ENCODE results near the gene AFP. TPM values are rescaled to one million over a fixed set of nuclear protein-coding genes. Genes with fewer than 3 reads are reported as not detected.

The AFP gene
- total and polyA plus RNA-seq, 2 of the 13 experiments (the other 11 are each of a cell fraction or from before 2014, with no cell fraction given): 9,434 to 13,105 TPM

DNA sequence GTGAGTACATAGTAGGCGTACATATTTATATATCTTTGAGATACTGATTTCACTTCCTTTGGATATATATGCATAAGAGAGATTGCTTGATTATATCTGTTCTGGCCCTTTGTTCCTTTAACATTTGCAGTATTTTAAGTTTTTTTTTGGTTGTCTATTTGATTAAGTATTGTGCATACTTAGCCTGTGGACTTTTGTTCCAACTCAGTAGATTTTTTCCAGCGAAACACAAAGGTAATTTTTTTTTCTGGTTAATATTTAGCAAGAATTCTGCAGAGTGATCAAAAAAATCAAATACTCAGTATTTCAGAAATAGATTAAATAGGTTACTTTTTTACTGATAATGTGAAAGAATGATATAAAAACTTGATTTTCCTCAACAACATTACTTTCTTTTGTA, 45.3 kb downstream of the AFP start, which contains the start of gene AFM (continued):
- TF ChIP-seq, protein P1, sequence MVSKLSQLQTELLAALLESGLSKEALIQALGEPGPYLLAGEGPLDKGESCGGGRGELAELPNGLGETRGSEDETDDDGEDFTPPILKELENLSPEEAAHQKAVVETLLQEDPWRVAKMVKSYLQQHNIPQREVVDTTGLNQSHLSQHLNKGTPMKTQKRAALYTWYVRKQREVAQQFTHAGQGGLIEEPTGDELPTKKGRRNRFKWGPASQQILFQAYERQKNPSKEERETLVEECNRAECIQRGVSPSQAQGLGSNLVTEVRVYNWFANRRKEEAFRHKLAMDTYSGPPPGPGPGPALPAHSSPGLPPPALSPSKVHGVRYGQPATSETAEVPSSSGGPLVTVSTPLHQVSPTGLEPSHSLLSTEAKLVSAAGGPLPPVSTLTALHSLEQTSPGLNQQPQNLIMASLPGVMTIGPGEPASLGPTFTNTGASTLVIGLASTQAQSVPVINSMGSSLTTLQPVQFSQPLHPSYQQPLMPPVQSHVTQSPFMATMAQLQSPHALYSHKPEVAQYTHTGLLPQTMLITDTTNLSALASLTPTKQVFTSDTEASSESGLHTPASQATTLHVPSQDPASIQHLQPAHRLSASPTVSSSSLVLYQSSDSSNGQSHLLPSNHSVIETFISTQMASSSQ (IDR thresholded peaks at IDR 0.05; ENCODE audit: low read depth): peak; percentile 89
- TF ChIP-seq, protein P1 (CRISPR knock-in tag; IDR thresholded peaks at IDR 0.05; ENCODE audit: borderline replicate concordance): peak; percentile 43; the same call in 1 of the 2 replicates
- TF ChIP-seq NCOA2 (CRISPR knock-in tag; IDR thresholded peaks at IDR 0.05): peak; percentile 29; the same call in 1 of the 2 replicates
- TF ChIP-seq EP300 (IDR thresholded peaks at IDR 0.05; ENCODE audit: low read depth in 2 of 2, low read length in 2 of 2): peak in 1 of 2 experiments; percentile 55; a peak in 1 of 4 replicates
- no peak for TF ChIP-seq EP300 (CRISPR knock-in tag; IDR thresholded peaks at IDR 0.05; ENCODE audit: borderline replicate concordance)
- peak; percentile 36 to 38; a peak in 3 of 4 replicates for TF ChIP-seq MAFK (conservative IDR thresholded peaks at IDR 0.05 in 1 of 2, IDR thresholded peaks at IDR 0.05 in 1 of 2; ENCODE audit: low read length in 2 of 2)

DNA sequence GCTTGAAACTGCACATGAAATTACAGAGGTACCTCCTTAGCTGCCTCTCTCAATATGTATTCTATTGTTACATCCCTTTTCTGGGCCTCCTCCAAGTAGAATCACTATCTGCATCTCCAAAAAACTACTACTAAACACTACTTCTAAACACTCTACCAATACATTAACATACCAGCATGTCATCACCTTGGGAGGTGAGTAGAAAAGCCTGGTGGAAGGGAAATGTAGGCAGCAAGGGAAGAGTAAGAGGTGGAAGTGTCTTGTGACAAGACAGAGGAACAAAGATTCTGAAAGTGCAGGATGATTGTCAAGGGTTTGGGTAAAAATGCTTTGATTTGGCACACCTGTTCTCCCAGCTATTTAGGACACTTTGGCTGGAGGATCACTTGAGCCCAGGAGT, 49.1 kb downstream of the AFP start:
- DNase-seq (ENCODE audit: low spot score) (no peak), ATAC-seq (no peak), FAIRE-seq (no peak)
- intact Hi-C loops (cut with micrococcal nuclease; ENCODE audit: unreplicated experiment) (loop anchor here (10.0 kb wide), 1 partner anchor 50 kb away; no protein-coding TSS in a partner anchor), in situ Hi-C loops (cut with HindIII; ENCODE audit: extremely low pct_ligation_motif_present, low pct_unique_long_range_greater_than_20kb) (no loop called here)
- Histone ChIP-seq H4K20me1 (ENCODE audit: insufficient read depth, low read length) (no peaks in the 10 kb centered on the region), H3K4me2 (ENCODE audit: low read depth, low read length) (no peak overlapping the region), H3K9ac (ENCODE audit: insufficient read depth, low read depth, low read length) (no peak overlapping the region), H3K4me3 (replicated peaks in 1 of 3; ENCODE audit: insufficient read depth in 1 of 3, low read depth in 2 of 3, low read length in 3 of 3) (no peak overlapping the region), H3K36me3 (replicated peaks in 1 of 2; ENCODE audit: control insufficient read depth in 1 of 2, insufficient read depth in 2 of 2, low read length in 2 of 2) (no peaks in the 10 kb centered on the region), H3K9me3 (ENCODE audit: low read length) (no peaks in the 10 kb centered on the region), H2AFZ (ENCODE audit: low read length) (no peak overlapping the region), H3K27me3 (ENCODE audit: control insufficient read depth in 1 of 2, insufficient read depth in 2 of 2, low read length in 2 of 2) (no peaks in the 10 kb centered on the region), H3K4me1 (ENCODE audit: insufficient read depth, low read length) (peaks cover 37% of the 10 kb centered on the region), H3K79me2 (ENCODE audit: insufficient read depth, low read length) (no peaks in the 10 kb centered on the region), H3K27ac (ENCODE audit: extremely low read length, insufficient read depth, low read length) (no peak overlapping the region)
- TF ChIP-seq, protein P2, sequence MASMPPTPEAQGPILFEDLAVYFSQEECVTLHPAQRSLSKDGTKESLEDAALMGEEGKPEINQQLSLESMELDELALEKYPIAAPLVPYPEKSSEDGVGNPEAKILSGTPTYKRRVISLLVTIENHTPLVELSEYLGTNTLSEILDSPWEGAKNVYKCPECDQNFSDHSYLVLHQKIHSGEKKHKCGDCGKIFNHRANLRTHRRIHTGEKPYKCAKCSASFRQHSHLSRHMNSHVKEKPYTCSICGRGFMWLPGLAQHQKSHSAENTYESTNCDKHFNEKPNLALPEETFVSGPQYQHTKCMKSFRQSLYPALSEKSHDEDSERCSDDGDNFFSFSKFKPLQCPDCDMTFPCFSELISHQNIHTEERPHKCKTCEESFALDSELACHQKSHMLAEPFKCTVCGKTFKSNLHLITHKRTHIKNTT (CRISPR knock-in tag; IDR thresholded peaks at IDR 0.05): no peak
- TF ChIP-seq, protein P1 (IDR thresholded peaks at IDR 0.05; ENCODE audit: low read depth): no peak
- TF ChIP-seq, protein P1 (CRISPR knock-in tag; IDR thresholded peaks at IDR 0.05; ENCODE audit: borderline replicate concordance): no peak
- TF ChIP-seq, protein P3, sequence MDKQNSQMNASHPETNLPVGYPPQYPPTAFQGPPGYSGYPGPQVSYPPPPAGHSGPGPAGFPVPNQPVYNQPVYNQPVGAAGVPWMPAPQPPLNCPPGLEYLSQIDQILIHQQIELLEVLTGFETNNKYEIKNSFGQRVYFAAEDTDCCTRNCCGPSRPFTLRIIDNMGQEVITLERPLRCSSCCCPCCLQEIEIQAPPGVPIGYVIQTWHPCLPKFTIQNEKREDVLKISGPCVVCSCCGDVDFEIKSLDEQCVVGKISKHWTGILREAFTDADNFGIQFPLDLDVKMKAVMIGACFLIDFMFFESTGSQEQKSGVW (CRISPR knock-in tag; IDR thresholded peaks at IDR 0.05; ENCODE audit: borderline replicate concordance): no peak
- no peak for TF ChIP-seq ZNF558 (CRISPR knock-in tag; IDR thresholded peaks at IDR 0.05; ENCODE audit: borderline replicate concordance)
- no peak for TF ChIP-seq CCDC6 (CRISPR knock-in tag; IDR thresholded peaks at IDR 0.05)
- ChIA-PET CTCF (ENCODE audit: low intra/inter-chr PET ratio, low total read pairs) (no interaction called here), POLR2A (no interaction called here)
- BruUV-seq (replicated peaks): no TSS peak
